ENCODE measurements around the gene L1CAM.

The L1CAM gene

GRCh38 chrX:153876112-153876491, 9.9 kb downstream of the L1CAM start:
- DNase-seq = no peak

DNA sequence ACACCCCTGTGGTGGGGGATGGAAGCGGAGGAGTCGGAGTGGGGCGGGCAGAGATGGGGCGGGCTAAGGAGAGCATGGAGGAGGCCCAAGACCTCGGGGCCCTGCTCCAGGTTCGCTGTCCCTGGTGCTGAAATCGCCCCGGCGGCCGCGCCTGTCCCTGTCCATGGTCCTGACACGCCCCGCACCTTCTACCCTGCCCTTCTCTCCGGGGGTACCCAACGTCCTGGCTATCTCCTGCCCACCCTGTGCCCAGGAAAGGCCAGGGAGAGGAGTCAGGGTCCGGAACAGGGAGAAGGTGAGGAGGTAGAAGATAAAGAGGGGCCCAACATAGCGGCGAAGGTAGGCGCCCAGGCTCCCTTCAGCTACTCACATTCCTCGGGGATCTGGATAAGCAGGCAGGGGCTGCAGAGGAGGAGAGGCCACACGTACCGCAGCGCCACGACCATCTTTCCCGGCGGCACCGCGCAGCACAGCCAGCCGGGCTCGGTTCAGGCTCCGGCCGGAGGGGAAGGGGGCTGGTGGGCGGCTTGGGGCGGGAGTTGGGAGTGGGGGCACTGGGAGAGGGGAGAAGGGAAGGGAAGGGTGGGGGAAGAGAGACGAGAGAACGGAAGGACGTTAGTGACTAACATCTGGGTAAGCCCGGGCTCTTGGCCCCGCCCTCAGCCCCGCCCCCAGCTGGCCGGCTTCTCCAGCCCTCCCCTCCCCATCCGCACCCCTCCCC, 10.4 kb downstream of the L1CAM start:
- peak; percentile 21 to 64 (median 54) for DNase-seq

GRCh38 chrX:153874366-153875125, 11.4 kb downstream of the L1CAM start:
- no peak for DNase-seq

DNA sequence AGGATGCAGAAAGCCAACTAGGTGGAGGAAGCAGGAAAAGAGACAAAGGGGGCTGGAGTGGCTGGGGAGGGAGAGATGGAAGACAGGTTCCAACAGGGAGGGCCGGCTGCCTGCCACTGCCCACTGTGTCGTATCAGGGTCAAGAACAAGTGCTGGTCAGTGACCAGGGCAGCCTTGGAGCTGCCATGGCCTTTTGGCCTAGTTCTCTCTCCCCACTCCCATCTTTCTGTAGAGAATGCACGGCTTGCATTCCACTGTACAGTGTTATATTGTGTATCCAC, 11.9 kb downstream of the L1CAM start:
- no peak for DNase-seq

- DNase-seq = no peak
Observed at GRCh38 chrX:153873282-153874084, 12.5 kb downstream of the L1CAM start.

GRCh38 chrX:153871946-153872878, 13.8 kb downstream of the L1CAM start:
- no peak for DNase-seq

DNA sequence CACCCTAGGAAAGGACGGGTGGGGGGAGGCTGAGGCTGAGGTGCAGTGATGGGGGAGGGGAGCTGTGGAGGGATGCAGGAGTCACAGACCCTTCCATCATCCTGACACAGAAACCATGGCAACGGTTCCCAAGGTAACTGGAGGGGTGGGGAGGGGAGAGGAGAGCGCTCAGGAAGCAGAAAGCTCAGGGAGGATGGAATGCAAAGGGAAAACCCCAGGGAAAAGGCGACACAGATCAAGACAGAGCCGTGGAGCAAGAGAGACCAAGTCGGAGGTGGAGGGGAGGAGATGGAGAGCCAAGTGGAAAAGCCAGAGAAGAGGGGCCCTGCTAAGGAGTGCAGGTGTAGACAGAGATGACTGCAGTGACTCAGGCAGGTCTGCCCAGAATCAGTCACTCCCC, 14.5 kb downstream of the L1CAM start:
- no peak for DNase-seq

- no peak for DNase-seq
Observed at GRCh38 chrX:153870791-153871360, 15.1 kb downstream of the L1CAM start.

GRCh38 chrX:153870288-153870690, 15.7 kb downstream of the L1CAM start:
- DNase-seq = no peak

DNA sequence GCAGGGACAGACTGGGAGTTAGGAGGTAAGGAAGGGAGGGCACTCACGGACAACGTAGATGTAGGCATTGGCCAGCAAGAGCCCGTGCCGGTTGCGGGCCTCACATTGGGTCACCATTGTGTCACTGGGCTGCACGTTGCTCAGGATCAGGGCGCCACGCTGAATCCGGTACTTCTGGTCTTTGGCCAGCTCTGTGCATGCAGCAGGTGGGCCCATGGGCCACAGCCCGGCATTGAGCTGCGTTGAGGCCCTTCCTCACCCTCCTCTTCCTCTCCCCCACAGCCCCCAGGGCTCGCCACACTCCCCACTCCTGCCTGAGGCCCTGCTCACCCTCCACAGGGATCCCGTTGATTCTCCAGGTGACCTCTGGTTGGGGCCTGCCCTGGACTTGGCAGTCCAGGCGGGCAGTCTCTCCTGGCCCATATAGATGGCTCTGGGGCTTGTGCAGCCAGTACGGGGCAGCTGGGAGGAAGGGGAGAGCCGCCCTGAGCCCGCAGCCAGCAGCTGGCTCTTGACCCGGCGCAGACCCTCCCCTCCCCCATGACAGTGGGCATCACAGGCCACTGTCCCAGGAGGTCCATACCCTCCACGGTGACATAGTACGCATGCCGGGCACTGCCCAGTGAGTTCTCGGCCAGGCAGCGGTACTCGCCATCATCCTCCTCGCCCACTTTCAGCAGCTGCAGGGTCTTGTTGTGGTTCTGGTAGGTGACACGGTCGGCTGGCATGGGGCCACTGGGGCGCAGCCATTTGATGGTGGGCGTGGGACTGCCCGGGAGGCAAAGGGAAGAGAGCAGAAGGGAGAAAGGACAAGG, 16.3 kb downstream of the L1CAM start:
- no peak for DNase-seq

DNA sequence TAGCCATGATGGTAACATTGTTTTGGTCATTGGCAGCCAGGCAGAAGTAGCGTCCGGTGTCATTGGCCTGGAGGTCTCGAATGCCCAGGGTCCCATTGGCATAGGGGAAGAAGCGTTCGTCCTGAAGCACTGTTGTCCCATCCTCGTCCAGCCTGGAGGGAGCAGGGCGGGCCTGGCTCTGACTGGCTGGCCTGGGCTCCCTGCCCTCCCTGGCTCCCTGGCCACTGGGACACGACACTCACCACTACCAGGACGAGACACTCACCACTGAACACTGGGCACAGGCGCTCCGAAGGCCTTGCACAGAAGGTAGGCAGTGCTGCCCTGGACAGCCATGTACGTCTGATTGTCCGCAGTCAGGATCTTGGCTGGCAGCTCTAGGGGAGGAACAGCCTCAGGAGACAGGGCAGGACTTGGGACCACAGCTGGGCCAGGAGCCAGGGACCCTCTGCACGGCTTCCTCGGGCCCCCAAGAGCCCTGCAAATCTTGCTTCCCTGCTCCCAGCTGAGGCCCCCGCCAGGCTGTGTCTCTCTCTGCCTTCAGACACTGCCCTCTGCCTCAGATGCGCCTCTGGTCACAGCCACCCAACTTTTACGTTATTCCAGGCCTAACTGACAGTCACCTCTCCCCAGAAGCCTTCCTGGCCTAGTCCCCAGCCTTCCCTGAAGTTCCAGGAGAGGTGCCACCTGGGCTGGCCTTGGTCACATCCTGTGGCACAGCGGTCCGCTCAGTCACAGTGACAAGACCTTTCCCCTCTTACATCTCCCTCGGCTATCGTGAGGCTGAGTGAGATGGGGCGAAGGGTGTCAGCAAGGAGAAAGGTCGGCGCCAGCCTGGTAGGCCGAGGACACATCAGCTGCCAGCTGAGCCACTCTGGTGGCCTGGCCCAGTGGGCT, 17.1 kb downstream of the L1CAM start:
- no peak for DNase-seq

DNA sequence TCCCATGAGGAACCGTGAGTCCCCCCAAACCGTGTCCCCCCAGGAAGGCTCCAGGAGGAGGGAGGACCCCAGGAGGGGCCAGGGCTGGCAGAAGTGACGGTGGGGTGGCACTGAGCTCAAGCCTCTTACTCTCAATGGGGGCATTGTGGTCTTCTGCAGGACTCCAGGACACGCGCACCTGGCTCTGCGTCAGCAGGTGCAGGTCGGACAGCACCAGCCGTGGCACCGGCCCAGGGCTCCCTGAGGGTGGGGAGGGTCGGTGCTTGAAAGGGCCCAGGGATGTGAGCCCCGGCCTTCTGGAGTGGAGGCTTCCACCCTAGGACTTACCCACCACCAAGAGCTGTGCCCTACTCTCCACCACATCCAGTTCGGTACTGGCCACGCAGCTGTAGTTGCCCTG, 18.3 kb downstream of the L1CAM start:
- no peak for DNase-seq

DNA sequence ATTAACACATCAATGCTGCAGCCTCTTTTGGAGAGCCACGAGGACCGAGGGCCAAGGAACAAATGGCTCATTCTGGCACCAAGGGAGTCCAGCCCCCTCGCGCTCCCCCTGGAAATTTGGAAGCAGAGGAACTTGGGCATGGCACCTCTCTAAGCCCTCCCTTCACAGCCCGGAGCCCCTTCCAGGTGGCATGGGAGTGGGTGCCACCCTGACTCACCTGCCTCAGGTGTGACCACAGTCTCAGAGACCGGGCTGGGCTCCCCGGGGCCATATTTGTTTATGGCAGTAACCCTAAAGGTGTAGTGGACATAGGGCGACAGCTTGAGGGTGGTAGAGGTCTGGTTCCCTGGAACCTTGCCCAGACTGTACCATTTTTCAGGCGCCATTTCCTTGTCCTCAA, 18.8 kb downstream of the L1CAM start:
- no peak for DNase-seq

DNA sequence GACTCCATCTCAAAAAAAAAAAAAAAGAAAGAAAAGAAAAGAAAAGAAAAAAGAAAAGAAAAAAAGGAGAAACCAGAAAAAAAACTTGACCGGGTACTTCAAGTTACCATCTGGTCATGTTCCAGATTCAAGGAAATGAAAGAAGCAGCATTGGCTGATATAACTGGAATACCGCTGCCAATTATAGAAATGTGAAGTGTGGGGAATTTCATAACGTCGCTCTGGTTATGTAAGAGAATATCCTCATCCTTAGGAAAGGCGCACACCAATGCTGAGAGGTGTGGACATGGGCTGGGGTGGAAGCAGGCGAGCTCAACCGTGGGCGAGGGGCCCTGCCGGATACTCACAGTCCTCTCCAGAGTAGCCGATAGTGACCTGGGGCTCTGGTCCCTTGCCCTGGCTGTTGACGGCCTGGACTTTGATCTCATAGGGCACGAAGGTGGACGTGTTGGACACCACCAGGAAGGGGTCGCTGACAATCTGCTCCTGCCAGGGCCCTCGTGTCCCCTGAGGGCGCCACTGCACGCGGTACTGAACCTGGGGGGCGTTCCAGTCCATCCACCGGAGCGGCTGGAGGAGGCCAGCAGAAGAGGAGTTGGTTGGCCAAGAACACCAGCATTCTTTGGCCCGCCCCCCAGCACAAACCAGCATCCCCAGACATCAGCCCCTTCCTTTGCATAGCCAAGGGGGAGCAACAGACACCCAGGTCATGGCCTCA, 19.5 kb downstream of the L1CAM start:
- DNase-seq = no peak

- DNase-seq = no peak
Observed at GRCh38 chrX:153865685-153866084, 20.3 kb downstream of the L1CAM start.

DNA sequence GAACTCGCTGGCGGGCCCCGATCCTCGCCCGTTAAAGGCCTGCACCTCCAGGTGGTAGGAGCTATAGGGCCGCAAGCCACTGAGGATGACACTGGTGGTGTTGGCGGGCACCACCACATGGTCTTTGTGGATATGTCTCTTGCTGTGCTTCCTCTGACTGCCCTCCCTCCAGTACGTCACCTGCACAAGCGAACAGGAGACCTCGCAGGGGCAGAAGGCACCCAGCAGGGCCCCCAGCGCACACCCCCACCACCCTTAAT, 20.7 kb downstream of the L1CAM start:
- DNase-seq = no peak

GRCh38 chrX:153864561-153865320, 21.2 kb downstream of the L1CAM start:
- DNase-seq = no peak

DNA sequence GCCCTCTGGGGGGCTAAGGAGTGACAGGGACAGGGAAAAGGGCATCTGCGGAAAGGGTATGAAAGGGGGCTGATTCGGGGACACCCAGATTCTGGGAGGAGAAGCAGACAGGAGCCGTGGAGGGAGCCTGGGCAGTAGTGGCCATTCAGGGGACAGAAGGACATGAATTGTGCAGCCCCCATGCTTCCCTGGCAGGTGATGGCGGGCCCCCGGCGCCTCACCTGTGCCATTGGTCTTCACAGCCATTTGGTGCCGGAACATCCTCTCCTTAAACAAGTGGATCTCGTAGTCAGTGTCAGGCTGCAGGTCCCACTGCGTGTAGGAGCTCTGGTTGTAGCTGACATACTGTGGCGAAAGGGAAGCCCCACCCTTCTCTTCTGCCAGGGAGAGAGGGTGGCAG, 21.9 kb downstream of the L1CAM start:
- DNase-seq = no peak

Measured in T-helper 1 cell (primary cell).